Left cardiac atrium (tissue), 4 donors: ENCODE results near the gene NRXN2. TPM values are rescaled to one million over a fixed set of nuclear protein-coding genes. Genes with fewer than 3 reads are reported as not detected.

Source experiments
- ATAC-seq, 2 donors: fragments of 200-7000 bp; cut with Tn5 transposase; one replicate each; pipeline ENCODE4 v1.9.1; 2020; ENCODE audit warnings: mild to moderate bottlenecking in 2 of 2, moderate library complexity in 2 of 2
- DNase-seq: peaks from one replicate; pipeline ENCODE4 v3.0.0-alpha.2; 2020
- intact Hi-C, 2 donors: fragments of 100-400 bp; cut with DNase I; formaldehyde crosslinking; loops; one replicate each; pipeline versions ENCODE4 v1.14.1 to v1.15.1; 2022 to 2023
- total RNA-seq, 2 donors: library from RNA; stranded (reverse); fragmentation: NEBNext Ultra II Directional; extraction: Animal tissue kit (Norgen Biotek cat#: 25700); gene quantifications; one replicate each; pipeline ENCODE4 v1.2.1, GENCODE V29; 2021
- donor health status: DM: no; HTN: yes; CAD: no.
- donor health status: DM: no; HTN: yes; CAD: no; lungs with severe emphysema.
- donor health status: DM: yes; HTN: yes; CAD: no.
- donor health status: Dilated cardiomyopathy.

The NRXN2 gene
- total RNA-seq, 2 donors from 2014 or later: 3.9 to 4.0 TPM

- ATAC-seq (no peak), DNase-seq (no peak)
- intact Hi-C loops: no loop called here
Measured at GRCh38 chr11:64661614-64662013, 61.4 kb downstream of the NRXN2 start.

GRCh38 chr11:64661146-64661545, 61.9 kb downstream of the NRXN2 start:
- DNase-seq: peak; percentile 64

GRCh38 chr11:64660706-64661105, 62.3 kb downstream of the NRXN2 start:
- DNase-seq (no peak), ATAC-seq (peak in 1 of 2 donors; percentile 10)
- intact Hi-C loops: no loop called here

More at GRCh38 chr11:64661146-64661545, 61.9 kb downstream of the NRXN2 start:
- intact Hi-C loops: no loop called here
- peak; percentile 52 to 91 for ATAC-seq

GRCh38 chr11:64660205-64660604, 62.8 kb downstream of the NRXN2 start:
- intact Hi-C loops: no loop called here
- DNase-seq (no peak), ATAC-seq (no peak)

- ATAC-seq: peak in 1 of 2 donors; percentile 21
- intact Hi-C loops: loop anchor here in 1 of 2 donors (10.0 kb wide), 1 partner anchor 205 kb away; no protein-coding TSS in a partner anchor
Measured at GRCh38 chr11:64659417-64660144, 63.4 kb downstream of the NRXN2 start.

GRCh38 chr11:64658265-64658664, 64.7 kb downstream of the NRXN2 start:
- ATAC-seq (no peak), DNase-seq (no peak)
- intact Hi-C loops: loop anchor here in 1 of 2 donors (10.0 kb wide), 1 partner anchor 203 kb away; no protein-coding TSS in a partner anchor

More at GRCh38 chr11:64659417-64660144, 63.4 kb downstream of the NRXN2 start:
- no peak for DNase-seq

- DNase-seq: no peak
- ATAC-seq: no peak
- intact Hi-C loops: loop anchor here in 1 of 2 donors (10.0 kb wide), 1 partner anchor 202 kb away; no protein-coding TSS in a partner anchor
Measured at GRCh38 chr11:64656862-64657261, 66.1 kb downstream of the NRXN2 start.

- intact Hi-C loops: loop anchor here in 1 of 2 donors (10.0 kb wide), 1 partner anchor 201 kb away; no protein-coding TSS in a partner anchor
- DNase-seq: no peak
- ATAC-seq: no peak
Measured at GRCh38 chr11:64655941-64656601, 66.9 kb downstream of the NRXN2 start.

GRCh38 chr11:64654958-64655541, 67.9 kb downstream of the NRXN2 start:
- peak; percentile 20 to 41 for ATAC-seq
- intact Hi-C loops: loop anchor here in 1 of 2 donors (10.0 kb wide), 1 partner anchor 200 kb away; no protein-coding TSS in a partner anchor

GRCh38 chr11:64654439-64654838, 68.6 kb downstream of the NRXN2 start:
- DNase-seq (no peak), ATAC-seq (no peak)
- intact Hi-C loops: loop anchor here in 1 of 2 donors (10.0 kb wide), 1 partner anchor 200 kb away; no protein-coding TSS in a partner anchor

More at GRCh38 chr11:64654958-64655541, 67.9 kb downstream of the NRXN2 start:
- DNase-seq: no peak

GRCh38 chr11:64653388-64653973, 69.5 kb downstream of the NRXN2 start:
- DNase-seq (no peak), ATAC-seq (no peak)
- intact Hi-C loops: loop anchor here (2.0 to 10.0 kb wide), 2 partner anchors 199 to 205 kb away; no protein-coding TSS in a partner anchor

- intact Hi-C loops: loop anchor here (2.0 to 10.0 kb wide), 2 partner anchors 198 to 204 kb away; no protein-coding TSS in a partner anchor
- ATAC-seq (peak; percentile 76 to 81), DNase-seq (peak; percentile 80)
Measured at GRCh38 chr11:64652586-64653387, 70.2 kb downstream of the NRXN2 start.

- intact Hi-C loops: loop anchor here (1.0 to 10.0 kb wide), 2 partner anchors 98 to 196 kb away; no protein-coding TSS in a partner anchor
- DNase-seq: no peak
- peak in 1 of 2 donors; percentile 28 for ATAC-seq
Measured at GRCh38 chr11:64650923-64651523, 72.0 kb downstream of the NRXN2 start.

GRCh38 chr11:64649291-64649697, 73.7 kb downstream of the NRXN2 start:
- DNase-seq (no peak), ATAC-seq (peak in 1 of 2 donors; percentile 5)
- intact Hi-C loops: loop anchor here in 1 of 2 donors (2.0 kb wide), 1 partner anchor 194 kb away; no protein-coding TSS in a partner anchor

GRCh38 chr11:64648551-64648950, 74.4 kb downstream of the NRXN2 start:
- intact Hi-C loops: loop anchor here in 1 of 2 donors (2.0 kb wide), 1 partner anchor 194 kb away; no protein-coding TSS in a partner anchor
- DNase-seq (no peak), ATAC-seq (no peak)

GRCh38 chr11:64647019-64647779, 75.8 kb downstream of the NRXN2 start:
- no peak for DNase-seq
- no peak for ATAC-seq
- intact Hi-C loops: no loop called here
